K562 (cell line): Measurements from ENCODE around the gene RHAG. TPM values are rescaled to one million over a fixed set of nuclear protein-coding genes. Genes with fewer than 3 reads are reported as not detected.

ENCODE experiments used
- ATAC-seq: fragments of 200-7000 bp; cut with Tn5 transposase; 3 replicates; pipeline ENCODE4 v1.9.1; 2020; ENCODE audit warnings: moderate library complexity
- BruUV-seq: library from RNA; stranded (reverse); fragments of 400-500 nt; replicated peaks from 2 replicates; lab custom pipeline; 2021; lab: Mats Ljungman, UMichigan
- CTCF ChIA-PET: fragments of 300-600 bp; formaldehyde crosslinking; extraction: SDS; loops from one replicate; lab custom pipeline; 2021; ENCODE audit warnings: low intra/inter-chr PET ratio; lab: Yijun Ruan, JAX
- POLR2A ChIA-PET: fragments of 300-600, 350-650 bp; sonication (Branson Sonifier 250); formaldehyde crosslinking; extraction: SDS; loops from one replicate; lab custom pipeline; 2021; ENCODE audit warnings: antibody characterized with exemption, inconsistent platforms; lab: Yijun Ruan, JAX
- DNase-seq, 4 experiments: peaks; one replicate each; pipeline versions ENCODE4 v3.0.0 to v3.0.0-alpha.2; 2011 to 2018; ENCODE audit warnings: low spot score in 3 of 4, mixed read lengths in 3 of 4; ENCODE audit errors: extremely low read depth in 1 of 4
- FAIRE-seq: peaks from 2 replicates; lab custom pipeline; 2011; peaks lifted over from hg19 to GRCh38; lab: Jason Lieb, UNC
- H2AFZ ChIP-seq: 2 replicates; pipeline ENCODE4 v1.6.0; 2011; ENCODE audit warnings: low read depth, low read length, control low read depth, inconsistent platforms
- H3K27ac ChIP-seq: fragments of 200-600 bp; 3 replicates; pipeline ENCODE4 v1.8.0; 2011; ENCODE audit warnings: low read depth, mild to moderate bottlenecking, control low read depth, inconsistent platforms, low read length, moderate library complexity, mixed read lengths; ENCODE audit errors: extremely low read depth
- H3K27me3 ChIP-seq, 2 experiments: fragments of 300-600 bp in 1 of 2; 2 replicates in 1 of 2; 3 replicates in 1 of 2; pipeline versions ENCODE4 v1.6.0 to v1.8.0; 2011; ENCODE audit warnings: inconsistent platforms in 2 of 2, low read length in 2 of 2, mild to moderate bottlenecking in 1 of 2, mixed read lengths in 1 of 2, moderate library complexity in 1 of 2; ENCODE audit not compliant: control insufficient read depth in 2 of 2, insufficient read depth in 2 of 2
- H3K36me3 ChIP-seq: fragments of 300-600 bp; 3 replicates; pipeline ENCODE4 v1.8.0; 2011; ENCODE audit warnings: mild to moderate bottlenecking, low read length, inconsistent platforms; ENCODE audit not compliant: control insufficient read depth, insufficient read depth
- H3K4me1 ChIP-seq, 2 experiments: fragments of 200-600 bp in 1 of 2; replicated peaks in 1 of 2; 2 replicates in 1 of 2; 3 replicates in 1 of 2; pipeline versions ENCODE4 v1.5.1 to v1.8.0; 2011; ENCODE audit warnings: inconsistent platforms in 2 of 2, low read length in 2 of 2, mild to moderate bottlenecking in 1 of 2, mixed read lengths in 1 of 2, moderate library complexity in 1 of 2; ENCODE audit not compliant: control insufficient read depth in 2 of 2, insufficient read depth in 2 of 2
- H3K4me2 ChIP-seq: 2 replicates; pipeline ENCODE4 v1.6.1; 2011; ENCODE audit warnings: low read length, control low read depth, inconsistent platforms, mixed read lengths; ENCODE audit not compliant: insufficient read depth
- H3K4me3 ChIP-seq: fragments of 200-600 bp; sonication (generic), shearing (Covaris generic); 2 replicates; pipeline ENCODE4 v1.5.1; 2016; ENCODE audit warnings: control low read depth, inconsistent platforms
- H3K79me2 ChIP-seq: fragments of 200-600 bp; 3 replicates; pipeline ENCODE4 v1.8.0; 2011; ENCODE audit warnings: low read length, inconsistent platforms; ENCODE audit not compliant: control insufficient read depth, insufficient read depth
- H3K9ac ChIP-seq, 2 experiments: 2 replicates each; pipeline versions ENCODE4 v1.6.0 to v1.6.1; 2011; ENCODE audit warnings: low read depth in 2 of 2, low read length in 2 of 2, control low read depth in 1 of 2, inconsistent platforms in 1 of 2, mild to moderate bottlenecking in 1 of 2, mixed read lengths in 1 of 2; ENCODE audit not compliant: insufficient read depth in 1 of 2
- H3K9me1 ChIP-seq: one replicate; pipeline ENCODE4 v1.6.0; 2011; ENCODE audit warnings: inconsistent platforms, mild to moderate bottlenecking, low read length, moderate library complexity; ENCODE audit not compliant: control insufficient read depth, insufficient read depth
- H3K9me3 ChIP-seq: replicated peaks from 2 replicates; pipeline ENCODE4 v1.5.1; 2011; ENCODE audit warnings: low read depth, low read length, inconsistent platforms; ENCODE audit not compliant: control insufficient read depth, insufficient read depth
- H4K20me1 ChIP-seq: replicated peaks from 2 replicates; pipeline ENCODE4 v1.6.1; 2011; ENCODE audit warnings: low read length, inconsistent platforms, mixed read lengths; ENCODE audit not compliant: control insufficient read depth, insufficient read depth
- CREM ChIP-seq: IDR thresholded peaks from 2 replicates; pipeline ENCODE4 v1.6.1; 2014; ENCODE audit warnings: antibody characterized with exemption, low read depth
- DACH1 ChIP-seq: fragments of 450-650 bp; IDR thresholded peaks from 2 replicates; pipeline ENCODE4 v1.6.1; 2018; ENCODE audit not compliant: partially characterized antibody
- EP400 ChIP-seq: fragments of 450-650 bp; IDR thresholded peaks from 2 replicates; pipeline ENCODE4 v1.6.1; 2017; ENCODE audit warnings: antibody characterized with exemption, mild to moderate bottlenecking, moderate library complexity
- KDM1A ChIP-seq, 2 experiments: fragments of 450-650 bp; IDR thresholded peaks; 2 replicates each; pipeline ENCODE4 v1.6.1; 2016; ENCODE audit warnings: mild to moderate bottlenecking in 2 of 2
- RBBP5 ChIP-seq: fragments of 200-600 bp; sonication (generic); IDR thresholded peaks from 2 replicates; pipeline ENCODE4 v1.6.1; 2012; ENCODE audit warnings: borderline replicate concordance, mild to moderate bottlenecking, low read length, control low read depth, inconsistent platforms; ENCODE audit not compliant: insufficient read depth, poor library complexity, severe bottlenecking
- RCOR1 ChIP-seq, 2 experiments: IDR thresholded peaks; 2 replicates each; pipeline ENCODE4 v1.6.1; 2012; ENCODE audit warnings: low read depth in 2 of 2, low read length in 2 of 2, borderline replicate concordance in 1 of 2, improper control_type of control experiment in 1 of 2
- TRIM24 ChIP-seq, 2 experiments: fragments of 450-650 bp; IDR thresholded peaks; 2 replicates each; pipeline ENCODE4 v1.6.1; 2016
- ZNF75A ChIP-seq: fragments of 450-650 bp; formaldehyde crosslinking; IDR thresholded peaks from 2 replicates; pipeline ENCODE4 v1.4.0; 2020; ENCODE audit warnings: mild to moderate bottlenecking
- WGBS: fragments of 100-300 bp; shearing (Covaris generic); methylation state at CpG from one replicate; pipeline ENCODE4 v1.1.6; 2016; ENCODE audit warnings: low coverage, mixed read lengths; ENCODE audit not compliant: insufficient coverage; ENCODE audit errors: missing lambda C conversion rate; 5-methylcytosine and 5-hydroxymethylcytosine counted together
- in situ Hi-C: fragments of 300-500 bp; cut with MboI; formaldehyde crosslinking; loops from 4 replicates; pipeline ENCODE4 v1.15.0; 2018; ENCODE audit warnings: inconsistent platforms, mixed read lengths
- intact Hi-C: fragments of 100-400 bp; cut with micrococcal nuclease; formaldehyde crosslinking; loops from 2 replicates; pipeline ENCODE4 v1.14.2; 2022
- polyA plus RNA-seq, 8 experiments: library from polyadenylated mRNA; depleted of rRNA in 4 of 8; stranded (reverse) in 5 of 8; unstranded in 3 of 8; fragments of >200 nt; fragmentation: Nextera tagmentation in 2 of 8; fragmentation: Illumina TruSeq in 1 of 8; extraction: Ambion mirVana in 2 of 8; extraction: Trizol in 1 of 8; gene quantifications; 2 replicates each; pipeline versions ENCODE4 v1.2.1 to v1.2.3, GENCODE V29; 2011 to 2014; ENCODE audit warnings: inconsistent platforms in 1 of 8, missing spikeins in 1 of 8
- total RNA-seq, 7 experiments: library from RNA; depleted of rRNA in 6 of 7; stranded (reverse); fragments of >200 nt in 6 of 7; fragmentation: Illumina TruSeq in 2 of 7; extraction: Trizol in 2 of 7; gene quantifications; 2 replicates each; pipeline versions ENCODE4 v1.2.1 to v1.2.3, GENCODE V29; 2011 to 2021; ENCODE audit warnings: low replicate concordance in 1 of 7
- TF ChIP-seq, protein P1 (sequence below), 2 experiments: fragments of 450-650 bp; IDR thresholded peaks; 2 replicates each; pipeline ENCODE4 v1.6.1; 2018; ENCODE audit warnings: mild to moderate bottlenecking in 2 of 2, low read depth in 1 of 2; ENCODE audit not compliant: partially characterized antibody in 2 of 2
- TF ChIP-seq, protein P2 (sequence below), 2 experiments: fragments of 450-650 bp in 1 of 2; sonication (generic) in 1 of 2; formaldehyde crosslinking in 1 of 2; IDR thresholded peaks in 1 of 2; conservative IDR thresholded peaks in 1 of 2; 2 replicates each; pipeline versions ENCODE4 v1.6.1 to v1.8.1; 2016 to 2023; ENCODE audit warnings: mild to moderate bottlenecking in 2 of 2, moderate library complexity in 2 of 2, inconsistent platforms in 1 of 2, missing genetic modification reagents in 1 of 2

The RHAG gene
- total and polyA plus RNA-seq, 9 of the 15 experiments (the other 6 are each of a cell fraction or from before 2014, with no cell fraction given): 290 to 1,202 (median 505) TPM

- TF ChIP-seq, protein P1, sequence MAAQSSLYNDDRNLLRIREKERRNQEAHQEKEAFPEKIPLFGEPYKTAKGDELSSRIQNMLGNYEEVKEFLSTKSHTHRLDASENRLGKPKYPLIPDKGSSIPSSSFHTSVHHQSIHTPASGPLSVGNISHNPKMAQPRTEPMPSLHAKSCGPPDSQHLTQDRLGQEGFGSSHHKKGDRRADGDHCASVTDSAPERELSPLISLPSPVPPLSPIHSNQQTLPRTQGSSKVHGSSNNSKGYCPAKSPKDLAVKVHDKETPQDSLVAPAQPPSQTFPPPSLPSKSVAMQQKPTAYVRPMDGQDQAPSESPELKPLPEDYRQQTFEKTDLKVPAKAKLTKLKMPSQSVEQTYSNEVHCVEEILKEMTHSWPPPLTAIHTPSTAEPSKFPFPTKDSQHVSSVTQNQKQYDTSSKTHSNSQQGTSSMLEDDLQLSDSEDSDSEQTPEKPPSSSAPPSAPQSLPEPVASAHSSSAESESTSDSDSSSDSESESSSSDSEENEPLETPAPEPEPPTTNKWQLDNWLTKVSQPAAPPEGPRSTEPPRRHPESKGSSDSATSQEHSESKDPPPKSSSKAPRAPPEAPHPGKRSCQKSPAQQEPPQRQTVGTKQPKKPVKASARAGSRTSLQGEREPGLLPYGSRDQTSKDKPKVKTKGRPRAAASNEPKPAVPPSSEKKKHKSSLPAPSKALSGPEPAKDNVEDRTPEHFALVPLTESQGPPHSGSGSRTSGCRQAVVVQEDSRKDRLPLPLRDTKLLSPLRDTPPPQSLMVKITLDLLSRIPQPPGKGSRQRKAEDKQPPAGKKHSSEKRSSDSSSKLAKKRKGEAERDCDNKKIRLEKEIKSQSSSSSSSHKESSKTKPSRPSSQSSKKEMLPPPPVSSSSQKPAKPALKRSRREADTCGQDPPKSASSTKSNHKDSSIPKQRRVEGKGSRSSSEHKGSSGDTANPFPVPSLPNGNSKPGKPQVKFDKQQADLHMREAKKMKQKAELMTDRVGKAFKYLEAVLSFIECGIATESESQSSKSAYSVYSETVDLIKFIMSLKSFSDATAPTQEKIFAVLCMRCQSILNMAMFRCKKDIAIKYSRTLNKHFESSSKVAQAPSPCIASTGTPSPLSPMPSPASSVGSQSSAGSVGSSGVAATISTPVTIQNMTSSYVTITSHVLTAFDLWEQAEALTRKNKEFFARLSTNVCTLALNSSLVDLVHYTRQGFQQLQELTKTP (IDR thresholded peaks at IDR 0.05; ENCODE audit: low read depth in 1 of 2, partially characterized antibody in 2 of 2): no peak
- TF ChIP-seq TRIM24 (IDR thresholded peaks at IDR 0.05): no peak
Observed at GRCh38 chr6:49668083-49668511, 31.5 kb upstream of the RHAG start (continued).

- peak overlapping the region; percentile 34 for H3K27ac ChIP-seq
- WGBS: 6% methylated on average over 5 of the region's 5 CpGs
- TF ChIP-seq RBBP5 (no peak), EP400 (peak; percentile 49), KDM1A (IDR thresholded peaks at IDR 0.05) (no peak; a peak in 1 of 4 replicates), RCOR1 (IDR thresholded peaks at IDR 0.05; ENCODE audit: borderline replicate concordance in 1 of 2, low read depth in 2 of 2, low read length in 2 of 2) (peak in 1 of 2 experiments; percentile 84; a peak in 2 of 4 replicates), DACH1 (peak; percentile 65), ZNF75A (CRISPR knock-in tag) (0 out of 2 replicates have a peak, but pooled peaks have one; percentile 37), CREM (peak; percentile 54; the same call in 1 of the 2 replicates)
- TF ChIP-seq, protein P2, sequence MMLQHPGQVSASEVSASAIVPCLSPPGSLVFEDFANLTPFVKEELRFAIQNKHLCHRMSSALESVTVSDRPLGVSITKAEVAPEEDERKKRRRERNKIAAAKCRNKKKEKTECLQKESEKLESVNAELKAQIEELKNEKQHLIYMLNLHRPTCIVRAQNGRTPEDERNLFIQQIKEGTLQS (IDR thresholded peaks at IDR 0.05): peak; percentile 98
- TF ChIP-seq, protein P2 (CRISPR knock-in tag; conservative IDR thresholded peaks at IDR 0.05): no peak
Observed at GRCh38 chr6:49666930-49667757, 30.5 kb upstream of the RHAG start.

More at GRCh38 chr6:49666930-49667757, 30.5 kb upstream of the RHAG start:
- H3K27me3 ChIP-seq: no peaks in the 10 kb centered on the region
- DNase-seq (peak; percentile 32 to 75 (median 52)), FAIRE-seq (peak; percentile 59), ATAC-seq (peak; percentile 86)
- BruUV-seq: no TSS peak
- H3K9me3 ChIP-seq: no peaks in the 10 kb centered on the region
- intact Hi-C loops (loop anchor here (1.0 to 2.0 kb wide), 2 partner anchors 21 to 34 kb away; no protein-coding TSS in a partner anchor), in situ Hi-C loops (no loop called here)
- H2AFZ ChIP-seq: peak overlapping the region; percentile 67
- CTCF ChIA-PET: no interaction called here
- H3K36me3 ChIP-seq: no peaks in the 10 kb centered on the region
- H3K9ac ChIP-seq: peak overlapping the region in 1 of 2 experiments; percentile 25; a peak in 2 of 4 replicates
- no peaks in the 10 kb centered on the region for H4K20me1 ChIP-seq
- peak overlapping the region; percentile 17; the same call in 1 of the 2 replicates for H3K4me2 ChIP-seq
- POLR2A ChIA-PET: interaction anchor here (1.5 to 1.6 kb wide), 2 partner anchors 31 to 32 kb away, joined by 3 to 4 read pairs; partner anchors contain the start of gene RHAG
- no peaks in the 10 kb centered on the region for H3K79me2 ChIP-seq
- no peak overlapping the region for H3K4me3 ChIP-seq
- H3K4me1 ChIP-seq: peaks cover 8 to 28% of the 10 kb centered on the region in 2 experiments; a peak in 4 of 5 replicates
- H3K9me1 ChIP-seq: no peaks in the 10 kb centered on the region
